ENCODE results near the gene TRIM27. TPM values are rescaled to one million over a fixed set of nuclear protein-coding genes. Genes with fewer than 3 reads are reported as not detected.

TRIM27 gene
- total RNA-seq, 2 donors from 2014 or later = 56.3 to 69.2 TPM

DNA sequence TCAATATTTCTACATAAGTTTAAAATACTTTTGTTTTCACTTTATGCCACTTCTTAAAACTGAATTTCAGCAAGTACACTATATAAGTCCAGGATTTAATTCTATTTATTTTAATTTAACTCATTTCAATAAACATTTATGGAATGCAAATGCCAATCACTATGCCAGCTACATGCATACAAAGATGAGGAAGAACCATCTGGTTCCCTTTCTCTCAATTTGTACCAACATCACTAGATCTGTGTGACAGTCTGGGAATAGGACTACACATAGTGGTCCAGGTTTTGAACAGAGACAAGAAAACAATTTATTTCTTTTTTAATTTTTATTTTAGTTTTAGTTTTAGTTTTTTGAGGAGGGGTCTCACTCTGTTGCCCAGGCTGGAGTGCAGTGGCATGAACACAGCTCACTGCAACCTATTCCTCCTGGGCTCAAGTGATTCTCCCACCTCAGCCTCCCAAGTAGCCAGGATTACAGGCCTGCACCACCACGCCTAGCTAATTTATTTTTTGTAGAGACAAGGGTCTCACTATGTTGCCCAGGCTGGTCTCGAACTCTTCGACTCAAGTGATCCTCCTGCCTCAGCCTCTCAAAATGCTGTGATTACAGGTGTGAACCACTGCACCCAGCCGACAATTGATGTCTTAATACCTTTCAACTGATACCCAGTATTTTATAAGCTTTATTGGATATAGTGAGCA, 35.8 kb downstream of the TRIM27 start:
- no peaks in the 10 kb centered on the region for H3K36me3 ChIP-seq (replicated peaks in 1 of 2; ENCODE audit: insufficient read depth in 1 of 2, low read depth in 2 of 2)
- H3K27me3 ChIP-seq = no peaks in the 10 kb centered on the region
- no peaks in the 10 kb centered on the region for H3K9me3 ChIP-seq
- H3K27ac ChIP-seq = no peak overlapping the region
- TF ChIP-seq, protein P1, sequence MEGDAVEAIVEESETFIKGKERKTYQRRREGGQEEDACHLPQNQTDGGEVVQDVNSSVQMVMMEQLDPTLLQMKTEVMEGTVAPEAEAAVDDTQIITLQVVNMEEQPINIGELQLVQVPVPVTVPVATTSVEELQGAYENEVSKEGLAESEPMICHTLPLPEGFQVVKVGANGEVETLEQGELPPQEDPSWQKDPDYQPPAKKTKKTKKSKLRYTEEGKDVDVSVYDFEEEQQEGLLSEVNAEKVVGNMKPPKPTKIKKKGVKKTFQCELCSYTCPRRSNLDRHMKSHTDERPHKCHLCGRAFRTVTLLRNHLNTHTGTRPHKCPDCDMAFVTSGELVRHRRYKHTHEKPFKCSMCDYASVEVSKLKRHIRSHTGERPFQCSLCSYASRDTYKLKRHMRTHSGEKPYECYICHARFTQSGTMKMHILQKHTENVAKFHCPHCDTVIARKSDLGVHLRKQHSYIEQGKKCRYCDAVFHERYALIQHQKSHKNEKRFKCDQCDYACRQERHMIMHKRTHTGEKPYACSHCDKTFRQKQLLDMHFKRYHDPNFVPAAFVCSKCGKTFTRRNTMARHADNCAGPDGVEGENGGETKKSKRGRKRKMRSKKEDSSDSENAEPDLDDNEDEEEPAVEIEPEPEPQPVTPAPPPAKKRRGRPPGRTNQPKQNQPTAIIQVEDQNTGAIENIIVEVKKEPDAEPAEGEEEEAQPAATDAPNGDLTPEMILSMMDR (IDR thresholded peaks at IDR 0.05) = no peak
- TF ChIP-seq POLR2A (IDR thresholded peaks at IDR 0.05) = no peak
- ATAC-seq (no peak), DNase-seq (no peak)
- H3K4me1 ChIP-seq = peaks cover 5% of the 10 kb centered on the region
- 72 to 87% methylated on average over 4 of the region's 4 CpGs for WGBS, 2 donors
- intact Hi-C loops (cut with DNase I) = no loop called here
- no peak overlapping the region for H3K4me3 ChIP-seq

- Histone ChIP-seq H3K9me3 (no peaks in the 10 kb centered on the region), H3K27ac (no peak overlapping the region), H3K4me3 (no peak overlapping the region), H3K36me3 (replicated peaks in 1 of 2; ENCODE audit: insufficient read depth in 1 of 2, low read depth in 2 of 2) (no peaks in the 10 kb centered on the region), H3K27me3 (no peaks in the 10 kb centered on the region), H3K4me1 (peaks cover 8% of the 10 kb centered on the region)
- TF ChIP-seq, protein P1 (IDR thresholded peaks at IDR 0.05) = no peak
- no peak for TF ChIP-seq POLR2A (IDR thresholded peaks at IDR 0.05)
- DNase-seq (no peak), ATAC-seq (no peak)
- intact Hi-C loops (cut with DNase I) = no loop called here
- 81 to 90% methylated on average over 7 of the region's 7 CpGs for WGBS, 2 donors
These were observed 37.7 kb downstream of the TRIM27 start for GRCh38 chr6:28886079-28886439.

DNA sequence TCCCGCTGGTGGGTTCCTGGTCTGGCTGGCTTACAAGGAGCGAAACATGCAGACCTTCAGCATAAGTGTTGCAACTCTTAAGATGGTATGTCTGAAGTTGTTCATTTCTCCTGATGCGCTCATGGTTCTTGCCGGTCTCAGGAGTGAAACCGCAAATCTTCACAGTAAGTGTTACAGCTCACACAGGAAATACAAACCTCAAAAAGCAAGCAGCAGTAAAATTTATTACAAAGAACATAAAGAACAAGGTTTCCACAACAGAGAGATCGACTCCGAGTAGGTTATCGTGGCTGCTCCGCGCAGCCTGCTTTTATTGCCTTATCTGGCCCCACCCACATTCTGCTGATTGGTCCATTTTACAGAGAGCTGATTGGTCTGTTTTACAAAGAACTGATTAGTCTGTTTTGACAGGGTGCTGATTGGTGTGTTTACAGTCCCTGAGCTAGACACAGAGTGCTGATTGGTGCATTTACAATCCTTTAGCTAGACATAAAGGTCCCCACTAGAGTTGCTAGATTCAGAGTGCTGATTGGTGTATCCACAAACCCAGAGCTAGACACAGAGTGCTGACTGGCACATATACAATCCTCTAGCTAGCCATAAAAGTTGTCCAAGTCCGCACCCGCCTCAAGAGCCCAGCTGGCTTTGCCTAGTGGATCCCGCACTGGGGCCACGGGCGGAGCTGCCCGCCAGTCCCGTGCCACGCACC, 39.2 kb downstream of the TRIM27 start:
- DNase-seq = no peak
- TF ChIP-seq, protein P1 (IDR thresholded peaks at IDR 0.05) = no peak
- TF ChIP-seq POLR2A (IDR thresholded peaks at IDR 0.05) = peak in 1 of 3 donors; percentile 15
- intact Hi-C loops (cut with DNase I) = no loop called here
- no peak for ATAC-seq
- Histone ChIP-seq H3K27me3 (no peaks in the 10 kb centered on the region), H3K4me1 (peaks cover 13% of the 10 kb centered on the region), H3K36me3 (replicated peaks in 1 of 2; ENCODE audit: insufficient read depth in 1 of 2, low read depth in 2 of 2) (no peaks in the 10 kb centered on the region), H3K4me3 (no peak overlapping the region), H3K27ac (no peak overlapping the region), H3K9me3 (no peaks in the 10 kb centered on the region)
- 62 to 92% methylated on average over 10 to 18 of the region's 18 CpGs for WGBS, 2 donors

- intact Hi-C loops (cut with DNase I) = no loop called here
- Histone ChIP-seq H3K4me3 (no peak overlapping the region), H3K27me3 (peaks cover 0 to 8% of the 10 kb centered on the region in 2 donors), H3K36me3 (replicated peaks in 1 of 2; ENCODE audit: insufficient read depth in 1 of 2, low read depth in 2 of 2) (no peaks in the 10 kb centered on the region), H3K4me1 (peaks cover 13% of the 10 kb centered on the region), H3K9me3 (no peaks in the 10 kb centered on the region), H3K27ac (no peak overlapping the region)
- DNase-seq (peak; percentile 62 to 78 (median 64)), ATAC-seq (peak; percentile 52)
- WGBS, 2 donors = 4 to 6% methylated on average over 28 of the region's 28 CpGs
- TF ChIP-seq, protein P1 (IDR thresholded peaks at IDR 0.05) = no peak
- TF ChIP-seq POLR2A (IDR thresholded peaks at IDR 0.05) = no peak
These were observed 42.6 kb downstream of the TRIM27 start for GRCh38 chr6:28880894-28881780.
